Naive thymus-derived CD8-positive, alpha-beta T cell (primary cell): ENCODE results near the gene SLC35D1. TPM values are rescaled to one million over a fixed set of nuclear protein-coding genes. Genes with fewer than 3 reads are reported as not detected.

Experiments used
- ATAC-seq, 2 donors: fragments of 150-1000 bp; cut with Tn5 transposase in 1 of 2; sonication (Bioruptor Pico), chemical (Tn5 transposase) in 1 of 2; 1 replicate in 1 of 2; 2 replicates in 1 of 2; pipeline ENCODE4 v1.10.0; 2021; ENCODE audit warnings: mild to moderate bottlenecking in 2 of 2, moderate library complexity in 2 of 2
- POLR2A ChIA-PET: fragments of 350-600 bp; sonication (Branson Sonifier 250); formaldehyde crosslinking; loops from one replicate; lab custom pipeline; 2021; ENCODE audit warnings: antibody characterized with exemption; lab: Charles Lee
- DNase-seq, 10 donors: peaks; one replicate each; pipeline versions ENCODE4 v3.0.0 to v3.0.0-alpha.2; 2020 to 2022
- H3K27ac Mint-ChIP-seq, 10 donors: one replicate each; pipeline ENCODE4 v1.8.0; 2020 to 2022; ENCODE audit warnings: mild to moderate bottlenecking in 10 of 10, mixed read lengths in 10 of 10, moderate library complexity in 4 of 10, inconsistent platforms in 1 of 10
- H3K27me3 Mint-ChIP-seq, 5 donors: one replicate each; pipeline ENCODE4 v1.8.0; 2021 to 2022; ENCODE audit warnings: mixed read lengths in 5 of 5
- H3K36me3 Mint-ChIP-seq, 3 donors: one replicate each; pipeline ENCODE4 v1.8.0; 2020 to 2022; ENCODE audit warnings: mixed read lengths in 3 of 3, mild to moderate bottlenecking in 2 of 3, inconsistent platforms in 1 of 3
- H3K4me1 Mint-ChIP-seq, 4 donors: one replicate each; pipeline ENCODE4 v1.8.0; 2021 to 2022; ENCODE audit warnings: mixed read lengths in 4 of 4
- H3K4me3 Mint-ChIP-seq, 10 donors: one replicate each; pipeline ENCODE4 v1.8.0; 2020 to 2022; ENCODE audit warnings: mild to moderate bottlenecking in 10 of 10, mixed read lengths in 10 of 10, moderate library complexity in 6 of 10, inconsistent platforms in 1 of 10
- H3K9me3 Mint-ChIP-seq, 9 donors: one replicate each; pipeline ENCODE4 v1.8.0; 2020 to 2022; ENCODE audit warnings: mixed read lengths in 9 of 9, mild to moderate bottlenecking in 3 of 9, inconsistent platforms in 1 of 9, moderate library complexity in 1 of 9
- polyA plus RNA-seq, 3 donors: library from polyadenylated mRNA; unstranded; fragments of 300-500 nt; fragmentation: Illumina TruSeq; gene quantifications; one replicate each; pipeline ENCODE4 v1.2.3, GENCODE V29; 2021
- total RNA-seq, 8 experiments: library from RNA in 2 of 8; stranded (reverse) in 2 of 8; gene quantifications; one replicate each; pipeline ENCODE4 v1.2.3 and lab custom pipeline; 2021 to 2026

Gene SLC35D1
- total and polyA plus RNA-seq, 5 experiments from 2014 or later = 4.6 to 22.8 (median 6.2) TPM

DNA sequence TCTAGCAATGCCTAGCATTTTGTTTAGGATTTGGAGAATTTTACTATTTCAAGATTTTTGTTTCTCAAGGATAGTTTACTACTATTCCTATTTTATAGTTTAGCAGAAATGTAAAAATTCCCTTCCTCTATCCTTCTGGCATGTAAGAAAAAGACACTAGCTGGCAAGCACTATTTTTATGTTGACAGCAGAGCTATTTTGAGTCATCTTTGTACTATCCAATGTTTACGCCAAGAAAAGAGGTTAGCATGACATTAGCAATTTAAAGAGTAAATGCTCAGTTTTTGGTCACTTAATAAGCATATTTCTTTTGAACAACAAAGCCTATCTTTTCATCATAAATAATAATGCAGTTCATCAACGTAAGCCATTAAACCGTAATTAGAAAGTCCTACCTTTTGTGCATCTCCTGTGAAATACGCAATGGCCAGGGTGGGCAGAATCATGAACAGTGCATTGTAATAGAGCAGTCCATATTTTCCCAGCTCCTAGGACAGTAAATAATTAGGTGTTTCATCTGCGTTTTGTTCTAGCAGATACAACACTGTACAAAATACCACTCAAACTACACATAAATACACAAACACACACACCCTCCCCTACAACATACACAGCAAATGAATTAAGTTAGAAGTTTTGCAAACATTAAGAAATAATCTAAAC lies 12.0 kb downstream of the SLC35D1 start:
- DNase-seq (no peak), ATAC-seq (no peak)
- Mint-ChIP-seq H3K27ac (no peak overlapping the region), H3K36me3 (peaks cover 22 to 90% (median 81%) of the 10 kb centered on the region in 3 donors), H3K9me3 (peaks cover 0 to under 1% (median 0%) of the 10 kb centered on the region in 9 donors), H3K4me1 (peaks cover 16 to 27% (median 24%) of the 10 kb centered on the region in 4 donors), H3K4me3 (no peak overlapping the region), H3K27me3 (no peaks in the 10 kb centered on the region)
- POLR2A ChIA-PET = interaction anchor here (1.3 kb wide), 1 partner anchor 12 kb away, joined by 5 read pairs; the partner anchor contains the start of gene SLC35D1

GRCh38 chr1:67040405-67040804 lies 13.5 kb downstream of the SLC35D1 start:
- Mint-ChIP-seq H3K36me3 (peaks cover 30 to 93% (median 81%) of the 10 kb centered on the region in 3 donors), H3K4me3 (no peak overlapping the region), H3K27me3 (no peaks in the 10 kb centered on the region), H3K9me3 (peaks cover 0 to 7% (median 0%) of the 10 kb centered on the region in 9 donors), H3K27ac (no peak overlapping the region), H3K4me1 (peaks cover 17 to 27% (median 22%) of the 10 kb centered on the region in 4 donors)
- no peak for ATAC-seq
- no peak for DNase-seq
- POLR2A ChIA-PET = no interaction called here

DNA sequence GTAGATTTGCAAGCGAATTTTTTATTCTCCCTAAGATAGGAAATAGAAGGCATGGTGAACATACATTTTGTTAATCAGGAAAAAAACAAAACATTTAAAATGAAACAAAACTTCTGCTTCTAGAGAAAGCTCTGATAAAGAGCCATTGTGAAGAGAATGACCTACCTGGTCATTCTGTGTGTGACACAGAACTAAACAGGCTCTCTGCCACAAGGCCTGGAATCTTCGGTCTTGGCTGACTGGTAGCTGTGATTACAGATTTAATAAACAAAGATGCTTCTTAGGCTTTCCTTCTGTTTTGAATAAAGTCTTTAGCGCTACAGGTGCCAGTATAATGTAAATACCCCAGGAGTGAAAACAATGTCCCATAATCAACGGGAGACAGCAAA lies 22.1 kb downstream of the SLC35D1 start:
- no peaks in the 10 kb centered on the region for H3K27me3 Mint-ChIP-seq
- H3K4me1 Mint-ChIP-seq = peaks cover 2 to 15% (median 6%) of the 10 kb centered on the region in 4 donors
- H3K27ac Mint-ChIP-seq = no peak overlapping the region
- POLR2A ChIA-PET = interaction anchor here (0.9 kb wide), 1 partner anchor 22 kb away, joined by 3 read pairs; the partner anchor contains the start of gene SLC35D1
- H3K9me3 Mint-ChIP-seq = peaks cover 0 to 5% (median 0%) of the 10 kb centered on the region in 9 donors
- DNase-seq = no peak
- no peak for ATAC-seq
- H3K36me3 Mint-ChIP-seq = peaks cover 19 to 66% (median 26%) of the 10 kb centered on the region in 3 donors
- no peak overlapping the region for H3K4me3 Mint-ChIP-seq

DNA sequence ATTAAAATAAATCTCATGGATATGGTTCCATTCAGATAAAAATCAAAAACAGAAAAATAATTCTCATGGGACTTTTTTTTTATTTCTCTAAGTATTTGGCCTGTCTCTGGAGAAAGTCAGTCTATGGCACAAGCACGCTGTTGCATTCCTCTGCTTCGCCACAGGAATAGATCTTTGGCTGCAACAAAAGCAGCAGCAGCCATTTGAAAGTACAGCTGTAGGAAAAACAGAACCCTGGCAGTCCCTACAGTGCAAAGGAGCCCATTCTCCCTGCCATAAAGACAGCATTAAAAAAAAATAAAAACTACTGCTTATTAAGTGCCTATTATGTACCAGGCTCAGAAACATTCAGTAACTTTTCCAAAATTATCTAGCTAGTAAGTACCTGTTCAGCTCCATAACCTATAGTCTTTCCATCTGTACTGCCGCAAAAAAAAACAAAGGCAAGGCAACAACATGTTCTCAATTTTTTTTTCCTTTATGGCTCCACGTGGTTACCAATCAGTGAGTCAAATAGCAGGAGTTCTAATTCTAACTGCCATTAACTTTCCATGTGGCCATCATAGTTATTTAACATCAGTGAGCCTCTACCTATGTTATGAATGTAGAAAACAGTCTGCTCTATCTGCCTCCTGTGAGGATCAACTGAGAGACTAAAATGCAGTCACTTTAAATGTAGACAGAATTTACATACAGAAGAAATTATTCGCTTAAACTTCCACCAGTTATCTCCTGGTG lies 22.7 kb downstream of the SLC35D1 start:
- H3K27ac Mint-ChIP-seq = peak overlapping the region in 1 of 10 donors; percentile 23
- peaks cover 14 to 64% (median 23%) of the 10 kb centered on the region in 3 donors for H3K36me3 Mint-ChIP-seq
- POLR2A ChIA-PET = interaction anchor here (1.5 kb wide), 1 partner anchor 22 kb away, joined by 4 read pairs; the partner anchor contains the start of gene SLC35D1
- H3K9me3 Mint-ChIP-seq = peaks cover 0 to 3% (median 0%) of the 10 kb centered on the region in 9 donors
- no peaks in the 10 kb centered on the region for H3K27me3 Mint-ChIP-seq
- no peak for ATAC-seq
- no peak for DNase-seq
- no peak overlapping the region for H3K4me3 Mint-ChIP-seq
- H3K4me1 Mint-ChIP-seq = peaks cover 2 to 15% (median 5%) of the 10 kb centered on the region in 4 donors

DNA sequence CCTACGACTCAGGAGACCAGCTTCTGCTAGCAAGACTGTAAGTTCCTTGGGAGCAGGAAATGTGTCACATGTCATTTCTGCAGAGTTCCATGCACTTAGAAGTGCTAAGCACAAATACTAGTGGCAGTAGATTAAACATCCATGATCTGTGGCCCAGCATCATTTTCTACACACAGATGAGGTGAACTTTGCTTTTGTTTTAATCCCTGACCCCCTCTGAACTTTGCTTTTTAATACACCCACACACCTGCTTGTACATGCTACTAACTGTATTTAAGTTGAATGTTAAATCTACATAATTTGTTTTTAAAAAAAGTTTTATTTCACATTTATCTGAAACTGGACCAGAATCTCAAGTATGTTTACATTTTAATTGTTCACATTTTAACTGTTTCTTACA lies 24.5 kb downstream of the SLC35D1 start:
- no peak for ATAC-seq
- Mint-ChIP-seq H3K4me3 (no peak overlapping the region), H3K27me3 (no peaks in the 10 kb centered on the region), H3K4me1 (peaks cover 2 to 15% (median 5%) of the 10 kb centered on the region in 4 donors), H3K36me3 (peaks cover 11 to 70% (median 27%) of the 10 kb centered on the region in 3 donors), H3K27ac (no peak overlapping the region), H3K9me3 (no peaks in the 10 kb centered on the region)
- no peak for DNase-seq
- POLR2A ChIA-PET = interaction anchor here (0.6 kb wide), 1 partner anchor 115 kb away, joined by 3 read pairs; no protein-coding TSS in a partner anchor

DNA sequence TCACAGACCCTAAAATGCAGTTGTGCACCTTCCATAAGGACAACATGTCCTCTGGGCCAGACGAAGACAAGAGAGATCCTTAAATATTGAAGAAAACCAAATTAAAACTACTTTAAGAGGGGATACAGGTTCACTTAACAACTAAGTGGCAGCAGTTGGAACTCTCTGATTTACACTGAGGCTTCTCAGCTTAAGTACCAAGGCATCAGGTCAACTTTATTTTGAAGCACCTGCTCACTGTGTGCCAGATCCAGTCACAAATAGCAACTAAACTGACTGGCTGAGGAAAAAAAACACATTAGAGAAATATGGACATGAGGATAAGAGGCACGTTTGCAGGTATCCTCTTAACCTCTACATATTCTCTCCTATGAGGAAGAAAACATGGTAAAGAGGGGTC lies 33.2 kb downstream of the SLC35D1 start:
- Mint-ChIP-seq H3K36me3 (peaks cover 27 to 86% (median 57%) of the 10 kb centered on the region in 3 donors), H3K27ac (peak overlapping the region in 5 of 10 donors; percentile 1 to 38 (median 8)), H3K27me3 (no peaks in the 10 kb centered on the region), H3K4me3 (no peak overlapping the region), H3K9me3 (no peaks in the 10 kb centered on the region), H3K4me1 (peaks cover 0 to 7% (median 4%) of the 10 kb centered on the region in 4 donors)
- POLR2A ChIA-PET = no interaction called here
- DNase-seq (no peak), ATAC-seq (no peak)

DNA sequence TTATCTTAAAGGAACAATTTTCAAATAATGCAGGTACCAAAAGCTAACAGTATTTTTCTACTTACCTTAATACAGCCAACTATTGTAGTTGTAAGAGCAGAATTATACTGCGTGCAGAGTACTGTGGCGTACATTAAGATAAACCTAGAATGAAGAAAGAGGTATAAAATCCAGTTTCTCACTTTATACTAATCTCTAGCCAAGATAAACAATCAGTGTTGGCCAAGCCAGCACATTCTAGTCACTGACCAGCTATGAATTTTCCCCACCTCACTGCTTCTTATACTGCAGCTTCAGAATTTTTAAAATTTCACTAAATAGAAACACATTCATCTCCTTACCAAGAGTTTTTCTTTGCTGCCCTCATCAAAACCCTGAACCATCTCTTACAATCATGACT lies 33.6 kb downstream of the SLC35D1 start:
- DNase-seq (no peak), ATAC-seq (no peak)
- Mint-ChIP-seq H3K4me3 (no peak overlapping the region), H3K36me3 (peaks cover 27 to 85% (median 59%) of the 10 kb centered on the region in 3 donors), H3K27me3 (no peaks in the 10 kb centered on the region), H3K4me1 (peaks cover 0 to 7% (median 4%) of the 10 kb centered on the region in 4 donors), H3K9me3 (peaks cover 0 to 2% (median 0%) of the 10 kb centered on the region in 9 donors), H3K27ac (peak overlapping the region in 6 of 10 donors; percentile 1 to 63 (median 12))
- POLR2A ChIA-PET = no interaction called here

GRCh38 chr1:67019600-67020136 lies 34.3 kb downstream of the SLC35D1 start:
- no peak for ATAC-seq
- H3K4me1 Mint-ChIP-seq = peaks cover 0 to 7% (median 4%) of the 10 kb centered on the region in 4 donors
- peaks cover 0 to 2% (median 0%) of the 10 kb centered on the region in 9 donors for H3K9me3 Mint-ChIP-seq
- no peak overlapping the region for H3K4me3 Mint-ChIP-seq
- no peak for DNase-seq
- peaks cover 27 to 80% (median 54%) of the 10 kb centered on the region in 3 donors for H3K36me3 Mint-ChIP-seq
- no peaks in the 10 kb centered on the region for H3K27me3 Mint-ChIP-seq
- H3K27ac Mint-ChIP-seq = peak overlapping the region in 4 of 10 donors; percentile 9 to 66 (median 48)
- POLR2A ChIA-PET = interaction anchor here (0.7 to 0.9 kb wide), 2 partner anchors 9 to 24 kb away, joined by 3 read pairs; no protein-coding TSS in a partner anchor

GRCh38 chr1:67019121-67019520 lies 34.8 kb downstream of the SLC35D1 start:
- peak overlapping the region in 2 of 10 donors; percentile 33 to 66 for H3K27ac Mint-ChIP-seq
- DNase-seq (no peak), ATAC-seq (no peak)
- H3K36me3 Mint-ChIP-seq = peaks cover 27 to 77% (median 53%) of the 10 kb centered on the region in 3 donors
- no peak overlapping the region for H3K4me3 Mint-ChIP-seq
- H3K4me1 Mint-ChIP-seq = peaks cover 0 to 7% (median 4%) of the 10 kb centered on the region in 4 donors
- POLR2A ChIA-PET = interaction anchor here (0.7 to 0.9 kb wide), 2 partner anchors 9 to 23 kb away, joined by 3 read pairs; no protein-coding TSS in a partner anchor
- no peaks in the 10 kb centered on the region for H3K27me3 Mint-ChIP-seq
- peaks cover 0 to 2% (median 0%) of the 10 kb centered on the region in 9 donors for H3K9me3 Mint-ChIP-seq

- DNase-seq = no peak
- Mint-ChIP-seq H3K4me3 (no peak overlapping the region), H3K36me3 (peaks cover 27 to 75% (median 53%) of the 10 kb centered on the region in 3 donors), H3K27me3 (no peaks in the 10 kb centered on the region), H3K27ac (peak overlapping the region in 1 of 10 donors; percentile 13), H3K4me1 (peaks cover 2 to 7% (median 4%) of the 10 kb centered on the region in 4 donors), H3K9me3 (peaks cover 0 to 2% (median 0%) of the 10 kb centered on the region in 9 donors)
- ATAC-seq = no peak
- POLR2A ChIA-PET = no interaction called here
Measured at GRCh38 chr1:67018574-67018973, 35.4 kb downstream of the SLC35D1 start.

GRCh38 chr1:67013573-67013972 lies 40.4 kb downstream of the SLC35D1 start:
- no peak for ATAC-seq
- POLR2A ChIA-PET = no interaction called here
- H3K27ac Mint-ChIP-seq = peak overlapping the region in 3 of 10 donors; percentile 3 to 55 (median 49)

DNA sequence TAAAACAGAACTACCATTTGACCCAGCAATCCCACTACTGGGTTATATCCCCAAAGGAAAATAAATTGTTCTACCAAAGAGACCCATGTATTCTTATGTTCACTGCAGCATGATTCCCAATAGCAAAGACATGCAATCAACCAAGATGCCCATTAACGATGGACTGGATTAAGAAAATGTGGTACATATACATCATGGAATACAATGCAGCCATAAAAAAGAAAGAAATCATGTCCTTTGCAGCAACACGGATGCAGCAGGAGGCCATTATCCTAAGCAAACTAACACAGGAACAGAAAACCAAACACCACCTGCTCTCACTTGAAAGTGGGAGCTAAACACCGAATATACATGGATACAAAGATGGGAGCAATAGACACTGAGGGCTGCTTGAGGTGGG lies 44.2 kb downstream of the SLC35D1 start:
- POLR2A ChIA-PET = no interaction called here
- Mint-ChIP-seq H3K27me3 (no peaks in the 10 kb centered on the region), H3K4me3 (no peak overlapping the region), H3K9me3 (peaks cover 0 to 2% (median 0%) of the 10 kb centered on the region in 9 donors), H3K4me1 (peaks cover 4 to 8% (median 6%) of the 10 kb centered on the region in 4 donors), H3K36me3 (peaks cover 12 to 84% (median 23%) of the 10 kb centered on the region in 3 donors), H3K27ac (peak overlapping the region in 1 of 10 donors; percentile 12)
- ATAC-seq (no peak), DNase-seq (no peak)

More at GRCh38 chr1:67013573-67013972, 40.4 kb downstream of the SLC35D1 start:
- no peak overlapping the region for H3K4me3 Mint-ChIP-seq
- H3K9me3 Mint-ChIP-seq = peaks cover 0 to 2% (median 0%) of the 10 kb centered on the region in 9 donors
- no peaks in the 10 kb centered on the region for H3K27me3 Mint-ChIP-seq
- peaks cover 19 to 68% (median 46%) of the 10 kb centered on the region in 3 donors for H3K36me3 Mint-ChIP-seq
- DNase-seq = no peak
- H3K4me1 Mint-ChIP-seq = peaks cover 0 to 4% (median 3%) of the 10 kb centered on the region in 4 donors
